Fibroblast of pulmonary artery (primary cell): ENCODE results near the gene APOH.

Source experiments
- DNase-seq: peaks from one replicate; pipeline ENCODE4 v3.0.0-alpha.2; 2010; ENCODE audit warnings: low read depth
- H3K4me3 ChIP-seq: replicated peaks from 2 replicates; pipeline ENCODE4 v1.5.1; 2011; ENCODE audit warnings: low read depth, mild to moderate bottlenecking, control low read depth, low read length, moderate library complexity
- CTCF ChIP-seq: IDR thresholded peaks from 2 replicates; pipeline ENCODE4 v1.5.1; 2011; ENCODE audit warnings: mild to moderate bottlenecking, control low read depth, low read length, inconsistent platforms; ENCODE audit errors: missing control alignments

Gene APOH

GRCh38 chr17:66240013-66240412 is 10.8 kb upstream of the APOH start:
- H3K4me3 ChIP-seq: no peak overlapping the region
- no peak for DNase-seq
- no peak for TF ChIP-seq CTCF

GRCh38 chr17:66235377-66235994 is 6.3 kb upstream of the APOH start:
- no peak overlapping the region for H3K4me3 ChIP-seq
- TF ChIP-seq CTCF: no peak
- no peak for DNase-seq

GRCh38 chr17:66234611-66235010 is 5.4 kb upstream of the APOH start:
- DNase-seq: no peak
- no peak overlapping the region for H3K4me3 ChIP-seq
- no peak for TF ChIP-seq CTCF

- no peak for DNase-seq
- no peak for TF ChIP-seq CTCF
- no peak overlapping the region for H3K4me3 ChIP-seq
Measured at GRCh38 chr17:66233023-66233753, 4.0 kb upstream of the APOH start.

- DNase-seq: peak; percentile 6
- H3K4me3 ChIP-seq: no peak overlapping the region
- TF ChIP-seq CTCF: no peak
Measured at GRCh38 chr17:66230922-66231591, 1.8 kb upstream of the APOH start.

- DNase-seq: no peak
- H3K4me3 ChIP-seq: no peak overlapping the region
- TF ChIP-seq CTCF: no peak
Measured at GRCh38 chr17:66229783-66230538, 746 bp upstream of the APOH start.
